ENCODE measurements around the gene STOM.

Gene STOM

DNA sequence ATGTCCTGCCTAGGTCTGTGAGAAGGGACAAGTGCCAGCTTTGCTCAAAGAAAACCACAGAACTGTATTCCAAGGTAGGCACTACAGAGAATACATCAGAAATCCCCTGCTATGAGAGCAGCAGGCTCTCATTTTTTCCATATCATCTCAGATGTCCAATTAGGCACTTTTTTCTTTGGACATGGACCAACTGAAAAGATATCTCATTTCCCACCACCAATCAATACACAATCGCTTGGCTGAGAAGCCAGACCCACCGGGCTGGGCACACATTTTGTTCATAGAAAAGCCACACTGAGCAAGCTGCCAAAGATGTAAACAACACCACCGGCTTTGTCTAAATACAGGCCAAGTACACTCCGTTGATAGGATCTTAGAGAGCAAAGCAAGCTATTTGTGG lies 25.9 kb downstream of the STOM start:
- DNase-seq: peak; percentile 75

DNA sequence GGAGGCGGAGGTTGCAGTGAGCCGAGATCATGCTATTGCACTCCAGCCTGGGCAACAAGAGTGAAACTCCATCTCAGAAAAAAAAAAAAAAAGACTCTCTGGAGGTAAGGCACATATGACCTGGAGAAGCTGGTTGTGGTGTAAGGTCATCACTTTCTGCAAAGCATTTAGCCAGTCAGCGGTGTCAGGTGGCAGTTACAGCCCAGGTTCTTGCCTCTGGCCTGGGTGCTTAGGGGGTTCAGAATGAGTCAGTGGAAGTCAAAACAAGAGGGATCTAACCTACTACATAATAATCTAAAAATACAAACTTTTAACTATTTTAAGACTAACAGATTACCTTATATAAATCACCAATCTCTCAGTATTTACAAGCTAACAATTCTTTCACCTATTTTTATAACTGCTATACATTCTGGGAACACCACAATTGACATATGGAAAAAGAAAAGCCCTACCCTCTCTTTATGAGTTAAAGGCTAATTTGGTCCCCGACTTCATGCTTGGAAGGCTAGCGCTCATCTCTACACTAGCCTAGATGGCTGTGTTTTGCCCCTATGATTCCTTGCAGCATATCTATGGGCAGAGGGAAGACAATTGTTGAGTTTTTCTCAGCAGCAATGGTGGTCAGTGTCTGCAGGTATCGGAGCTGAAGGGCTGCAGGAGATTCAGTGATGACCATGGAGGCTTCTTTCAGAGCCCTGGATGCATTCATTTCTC lies 29.2 kb downstream of the STOM start:
- no peak for DNase-seq

DNA sequence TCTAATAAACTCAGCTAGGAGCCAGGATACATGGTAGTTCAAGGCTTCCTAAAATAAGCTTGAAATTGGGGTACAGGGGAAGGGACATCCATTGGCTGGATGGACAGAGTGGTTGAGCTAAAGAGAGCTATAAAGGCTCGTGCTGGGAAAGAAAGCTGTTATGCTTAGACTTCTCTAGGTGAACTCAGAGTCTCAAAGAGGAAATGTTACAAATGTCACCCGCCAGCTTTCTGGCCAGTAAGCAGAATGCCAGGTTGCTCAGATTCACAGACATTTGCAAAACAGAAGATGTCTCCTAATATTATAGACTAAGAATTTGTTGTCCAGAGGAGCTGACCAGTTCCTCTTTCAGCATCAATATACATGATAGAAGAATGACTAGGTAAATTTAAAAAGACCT lies 30.6 kb downstream of the STOM start:
- no peak for DNase-seq

- DNase-seq: no peak
Observed at GRCh38 chr9:121336665-121337064, 33.4 kb downstream of the STOM start.

- DNase-seq: no peak
Observed at GRCh38 chr9:121333950-121334773, 35.9 kb downstream of the STOM start.

- no peak for DNase-seq
Observed at GRCh38 chr9:121331992-121332685, 37.9 kb downstream of the STOM start.

- no peak for DNase-seq
Observed at GRCh38 chr9:121331549-121331948, 38.5 kb downstream of the STOM start.

- DNase-seq: no peak
Observed at GRCh38 chr9:121328876-121329681, 41.0 kb downstream of the STOM start.

- DNase-seq: no peak
Observed at GRCh38 chr9:121328476-121328875, 41.6 kb downstream of the STOM start.

- DNase-seq: no peak
Observed at GRCh38 chr9:121326901-121327613, 43.0 kb downstream of the STOM start.

DNA sequence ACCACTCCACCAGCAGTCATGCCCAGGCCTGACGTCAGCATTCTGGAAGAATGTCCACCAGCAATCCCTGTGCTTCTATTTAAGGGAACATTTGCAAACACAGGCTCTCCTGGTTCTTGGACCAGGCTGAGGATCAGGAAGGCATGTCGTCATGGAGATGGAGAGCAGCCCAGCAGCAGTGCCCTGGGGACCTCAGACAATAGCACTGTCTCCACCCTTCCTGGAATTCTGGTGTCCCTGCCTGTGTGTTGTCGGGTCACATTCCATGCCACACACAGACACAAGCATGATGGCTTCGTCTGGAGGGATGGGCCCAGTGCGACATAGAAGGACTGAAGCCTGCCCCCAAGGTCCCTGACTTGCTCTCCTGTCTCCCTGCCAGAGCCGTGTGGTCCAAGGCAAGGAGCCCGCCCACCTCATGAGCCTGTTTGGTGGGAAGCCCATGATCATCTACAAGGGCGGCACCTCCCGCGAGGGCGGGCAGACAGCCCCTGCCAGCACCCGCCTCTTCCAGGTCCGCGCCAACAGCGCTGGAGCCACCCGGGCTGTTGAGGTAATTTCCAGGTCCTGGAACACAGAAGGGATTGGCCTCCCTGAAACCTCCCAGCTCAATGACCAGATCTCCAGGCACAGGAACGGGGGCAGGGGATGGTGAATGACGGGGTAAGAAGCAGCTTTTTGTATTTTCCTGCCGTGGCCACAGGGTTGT lies 43.8 kb downstream of the STOM start:
- no peak for DNase-seq

DNA sequence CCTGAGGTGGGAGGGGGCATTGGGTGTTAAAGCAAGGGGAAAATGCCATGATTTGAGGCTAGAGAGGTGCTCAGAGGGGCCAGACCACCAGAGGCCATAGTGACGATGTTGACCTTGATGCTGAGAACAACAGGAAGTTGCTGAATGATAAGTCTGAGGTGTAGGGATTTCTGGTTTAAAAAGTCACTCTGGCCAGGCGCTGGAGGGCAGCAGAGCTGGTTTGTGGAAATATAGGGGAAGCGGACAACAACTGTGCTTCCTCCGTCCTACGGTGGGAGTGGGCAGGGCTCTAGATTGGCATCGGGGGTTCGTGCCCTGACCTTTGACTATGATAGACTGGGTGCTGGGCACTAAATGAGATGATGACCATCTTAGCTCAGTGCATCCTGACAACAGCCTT lies 44.7 kb downstream of the STOM start:
- no peak for DNase-seq

DNA sequence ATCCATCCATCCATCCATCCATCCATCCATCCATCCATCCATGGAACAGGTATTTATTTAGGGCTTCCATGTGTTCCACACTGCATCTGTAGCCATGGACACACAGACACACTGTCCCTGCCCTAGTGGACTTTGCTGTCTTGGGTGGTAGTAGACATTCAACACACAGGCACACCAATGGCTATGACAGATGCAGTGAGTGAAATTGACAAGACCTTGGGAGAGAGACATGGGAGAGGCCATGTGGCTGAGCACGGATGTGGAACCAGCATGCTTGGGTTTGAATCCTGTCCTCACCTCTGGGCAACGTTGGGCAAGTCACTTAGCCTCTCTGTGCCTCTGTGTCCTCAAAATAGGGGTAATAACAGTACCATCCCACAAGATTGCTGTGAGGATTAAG lies 45.3 kb downstream of the STOM start:
- DNase-seq: no peak

DNA sequence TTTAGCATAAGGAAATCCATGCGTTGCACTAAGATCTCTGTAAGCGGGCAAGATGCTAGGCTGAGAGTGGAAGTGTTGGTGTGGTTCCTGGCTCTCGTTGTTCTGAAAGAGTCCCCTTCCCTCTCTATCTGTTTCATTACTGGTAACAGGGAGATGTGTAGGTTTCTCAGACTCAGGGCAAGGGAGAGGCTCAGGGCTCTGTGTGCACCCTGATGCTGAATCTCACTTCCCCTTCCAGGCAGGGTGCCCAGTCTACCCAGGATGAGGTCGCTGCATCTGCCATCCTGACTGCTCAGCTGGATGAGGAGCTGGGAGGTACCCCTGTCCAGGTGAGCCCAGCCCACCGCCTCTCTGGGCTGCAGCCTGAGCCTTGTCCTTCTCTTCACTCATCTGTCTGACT lies 45.7 kb downstream of the STOM start:
- DNase-seq: no peak

GRCh38 chr9:121323449-121324151 lies 46.5 kb downstream of the STOM start:
- DNase-seq: no peak

DNA sequence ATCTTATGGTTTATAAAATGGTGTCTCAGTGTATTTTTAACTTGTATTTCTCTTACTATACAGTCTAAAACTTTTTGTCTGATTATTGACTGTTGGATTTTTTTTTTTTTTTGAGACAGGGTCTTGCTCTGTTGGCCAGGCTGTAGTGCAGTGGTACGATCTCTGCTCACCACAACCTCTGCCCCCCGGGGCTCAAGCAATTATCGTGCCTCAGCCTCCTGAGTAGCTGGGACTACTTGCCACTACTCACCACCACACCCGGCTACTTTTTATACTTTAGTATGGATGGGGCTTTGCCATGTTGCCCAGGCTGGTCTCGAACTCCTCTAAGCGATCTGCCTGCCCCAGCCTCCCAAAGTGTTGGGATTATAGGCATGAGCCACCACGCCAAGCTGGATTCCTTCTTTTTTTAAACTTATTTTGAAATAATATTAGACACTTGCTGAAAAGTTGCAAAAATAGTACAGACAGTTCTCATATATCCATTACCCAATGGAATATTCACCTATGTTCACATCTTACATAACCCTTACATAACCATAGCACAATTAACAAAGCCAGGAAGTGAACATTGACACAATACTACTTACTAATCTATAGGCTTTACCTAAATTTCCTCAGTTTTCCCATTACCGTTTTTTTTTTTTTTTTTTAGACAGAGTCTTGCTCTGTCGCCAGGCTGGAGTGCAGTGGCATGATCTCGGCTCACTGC lies 47.2 kb downstream of the STOM start:
- DNase-seq: no peak

- peak; percentile 5 for DNase-seq
Observed at GRCh38 chr9:121322037-121322736, 47.9 kb downstream of the STOM start.

DNA sequence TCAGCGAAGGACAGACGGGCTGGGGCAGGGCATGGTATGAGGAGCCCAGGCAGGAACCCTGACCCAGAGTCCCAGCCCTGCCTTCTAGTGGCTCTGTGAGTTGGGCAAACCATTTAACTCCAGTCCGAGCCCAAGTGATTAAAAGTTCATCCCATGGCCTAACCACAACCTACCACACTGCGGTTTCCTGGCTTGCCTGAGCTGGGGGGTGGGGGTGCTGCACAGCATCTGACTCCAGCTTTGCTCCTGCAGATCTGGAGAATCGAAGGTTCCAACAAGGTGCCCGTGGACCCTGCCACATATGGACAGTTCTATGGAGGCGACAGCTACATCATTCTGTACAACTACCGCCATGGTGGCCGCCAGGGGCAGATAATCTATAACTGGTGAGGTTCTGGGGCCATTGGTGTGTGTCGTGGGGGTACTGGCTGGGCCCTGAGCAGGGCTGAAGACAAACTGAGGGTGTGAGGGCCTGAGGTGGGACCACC lies 49.0 kb downstream of the STOM start:
- DNase-seq: no peak

- DNase-seq: no peak
Observed at GRCh38 chr9:121319383-121319780, 50.7 kb downstream of the STOM start.
